Thyroid gland (tissue), 4 donors: ENCODE measurements around the gene MAP1LC3B. TPM values are rescaled to one million over a fixed set of nuclear protein-coding genes. Genes with fewer than 3 reads are reported as not detected.
A peak's percentile ranks its signal among the peaks of the same experiment; 100 is the strongest.
"Not testable (repeated sequence)": the region's sequence is repeated elsewhere in the genome, so short reads cannot be mapped to it uniquely, and the experiment has no call there.

Experiments used
- DNase-seq, 2 donors: peaks; one replicate each; pipeline ENCODE4 v3.0.0-alpha.2; 2019
- H3K27ac ChIP-seq, 3 donors: fragments of 200-600 bp; sonication (generic); 1 replicate in 2 of 3; 2 replicates in 1 of 3; pipeline ENCODE4 v1.5.1; 2016 to 2019; ENCODE audit warnings: mild to moderate bottlenecking in 1 of 3, moderate library complexity in 1 of 3
- H3K27me3 ChIP-seq: fragments of 200-600 bp; sonication (generic); one replicate; pipeline ENCODE4 v1.5.1; 2019
- H3K36me3 ChIP-seq, 2 donors: fragments of 200-600 bp; sonication (generic); one replicate each; pipeline ENCODE4 v1.5.1; 2016 to 2019
- H3K4me1 ChIP-seq, 2 donors: fragments of 200-600 bp; sonication (generic); one replicate each; pipeline ENCODE4 v1.5.1; 2017 to 2019
- H3K4me3 ChIP-seq, 3 donors: fragments of 200-600 bp; sonication (generic); replicated peaks in 1 of 3; 1 replicate in 2 of 3; 2 replicates in 1 of 3; pipeline ENCODE4 v1.5.1; 2016; ENCODE audit warnings: mild to moderate bottlenecking in 1 of 3
- H3K9me3 ChIP-seq: fragments of 200-600 bp; sonication (generic); one replicate; pipeline ENCODE4 v1.5.1; 2017
- POLR2A ChIP-seq, 2 donors: fragments of 450-650 bp; IDR thresholded peaks; one replicate each; pipeline ENCODE4 v1.6.1; 2017; ENCODE audit warnings: antibody characterized with exemption in 2 of 2, mild to moderate bottlenecking in 2 of 2, moderate library complexity in 1 of 2
- WGBS, 2 donors: methylation state at CpG; one replicate each; pipeline ENCODE4 v1.1.5; 2017; 5-methylcytosine and 5-hydroxymethylcytosine counted together
- intact Hi-C: fragments of 100-400 bp; cut with DNase I; formaldehyde crosslinking; loops from one replicate; pipeline ENCODE4 v1.15.1; 2023
- total RNA-seq, 4 donors: library from RNA; depleted of rRNA; stranded (reverse); fragments of >200 nt; gene quantifications; one replicate each; pipeline ENCODE4 v1.2.3, GENCODE V29; 2016
- TF ChIP-seq, protein P1 (sequence below), 6 experiments: fragments of 200-600 bp in 3 of 6; fragments of 450-650 bp in 3 of 6; sonication (generic) in 3 of 6; IDR thresholded peaks; one replicate each; pipeline ENCODE4 v1.5.1; 2016 to 2019; ENCODE audit warnings: antibody characterized with exemption in 6 of 6, mild to moderate bottlenecking in 2 of 6, inconsistent platforms in 1 of 6, moderate library complexity in 1 of 6

MAP1LC3B gene
- total RNA-seq, 4 donors from 2014 or later = 51.8 to 84.3 (median 67.3) TPM

- H3K9me3 ChIP-seq = no peaks in the 10 kb centered on the region
- peak overlapping the region; percentile 91 to 94 (median 93) for H3K27ac ChIP-seq
- TF ChIP-seq POLR2A (IDR thresholded peaks at IDR 0.05) = peak in 1 of 2 donors; percentile 92
- TF ChIP-seq, protein P1, sequence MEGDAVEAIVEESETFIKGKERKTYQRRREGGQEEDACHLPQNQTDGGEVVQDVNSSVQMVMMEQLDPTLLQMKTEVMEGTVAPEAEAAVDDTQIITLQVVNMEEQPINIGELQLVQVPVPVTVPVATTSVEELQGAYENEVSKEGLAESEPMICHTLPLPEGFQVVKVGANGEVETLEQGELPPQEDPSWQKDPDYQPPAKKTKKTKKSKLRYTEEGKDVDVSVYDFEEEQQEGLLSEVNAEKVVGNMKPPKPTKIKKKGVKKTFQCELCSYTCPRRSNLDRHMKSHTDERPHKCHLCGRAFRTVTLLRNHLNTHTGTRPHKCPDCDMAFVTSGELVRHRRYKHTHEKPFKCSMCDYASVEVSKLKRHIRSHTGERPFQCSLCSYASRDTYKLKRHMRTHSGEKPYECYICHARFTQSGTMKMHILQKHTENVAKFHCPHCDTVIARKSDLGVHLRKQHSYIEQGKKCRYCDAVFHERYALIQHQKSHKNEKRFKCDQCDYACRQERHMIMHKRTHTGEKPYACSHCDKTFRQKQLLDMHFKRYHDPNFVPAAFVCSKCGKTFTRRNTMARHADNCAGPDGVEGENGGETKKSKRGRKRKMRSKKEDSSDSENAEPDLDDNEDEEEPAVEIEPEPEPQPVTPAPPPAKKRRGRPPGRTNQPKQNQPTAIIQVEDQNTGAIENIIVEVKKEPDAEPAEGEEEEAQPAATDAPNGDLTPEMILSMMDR (IDR thresholded peaks at IDR 0.05) = no peak
- 11% methylated on average over 16 to 18 of the region's 18 CpGs for WGBS, 2 donors
- DNase-seq = peak; percentile 94
- no peaks in the 10 kb centered on the region for H3K36me3 ChIP-seq
- peaks cover 16 to 23% of the 10 kb centered on the region in 2 donors for H3K4me1 ChIP-seq
- H3K4me3 ChIP-seq = no peak overlapping the region
- intact Hi-C loops = no loop called here
- no peaks in the 10 kb centered on the region for H3K27me3 ChIP-seq
These were observed 4.0 kb upstream of the MAP1LC3B start for GRCh38 chr16:87387942-87388817.

DNA sequence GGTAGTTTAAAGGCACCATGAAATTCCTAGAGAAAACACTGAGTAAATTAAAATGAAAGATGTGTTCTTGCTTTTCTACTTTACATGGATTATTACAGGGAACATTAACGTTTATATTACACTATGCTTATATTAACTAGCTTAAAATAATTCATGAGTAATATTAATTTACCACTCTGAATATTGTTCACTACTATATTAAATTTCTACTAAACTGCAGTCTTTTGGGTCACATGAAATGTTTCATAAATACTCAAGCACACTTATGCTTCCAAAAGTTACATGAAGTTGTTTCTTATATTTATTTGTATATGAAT lies 3.4 kb upstream of the MAP1LC3B start:
- peak overlapping the region; percentile 91 to 94 (median 93) for H3K27ac ChIP-seq
- no peaks in the 10 kb centered on the region for H3K27me3 ChIP-seq
- H3K36me3 ChIP-seq = no peaks in the 10 kb centered on the region
- no peak for DNase-seq
- intact Hi-C loops = no loop called here
- peaks cover 21 to 29% of the 10 kb centered on the region in 2 donors for H3K4me1 ChIP-seq
- H3K9me3 ChIP-seq = no peaks in the 10 kb centered on the region
- TF ChIP-seq POLR2A (IDR thresholded peaks at IDR 0.05) = no peak
- TF ChIP-seq, protein P1 (IDR thresholded peaks at IDR 0.05) = no peak
- no peak overlapping the region for H3K4me3 ChIP-seq
- 49 to 57% methylated on average over 1 of the region's 1 CpG for WGBS, 2 donors

DNA sequence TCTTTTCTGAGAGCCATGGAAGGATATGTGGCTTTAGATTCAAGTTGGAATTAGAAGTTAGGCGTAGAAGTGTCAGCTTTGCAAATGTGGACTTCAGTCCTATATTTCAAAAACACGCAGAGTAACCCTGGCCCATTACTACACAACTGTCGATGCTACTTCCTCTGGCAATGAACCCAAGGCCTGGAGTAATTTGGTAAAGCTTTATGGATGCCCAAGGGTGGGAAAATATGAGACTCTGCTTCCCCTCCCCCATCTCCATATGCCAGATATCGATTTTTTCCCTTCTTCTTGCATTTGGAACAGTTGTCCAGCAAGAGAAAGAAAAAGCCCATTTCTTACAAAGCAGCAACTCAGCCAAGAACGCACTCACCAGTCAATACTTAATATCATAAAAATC lies 2.9 kb upstream of the MAP1LC3B start:
- Histone ChIP-seq H3K27me3 (no peaks in the 10 kb centered on the region), H3K9me3 (no peaks in the 10 kb centered on the region), H3K27ac (peak overlapping the region; percentile 91 to 94 (median 93)), H3K36me3 (no peaks in the 10 kb centered on the region), H3K4me1 (peaks cover 26 to 34% of the 10 kb centered on the region in 2 donors), H3K4me3 (no peak overlapping the region)
- DNase-seq = no peak
- WGBS, 2 donors = 85 to 89% methylated on average over 5 of the region's 5 CpGs
- intact Hi-C loops = no loop called here
- TF ChIP-seq, protein P1 (IDR thresholded peaks at IDR 0.05) = no peak
- no peak for TF ChIP-seq POLR2A (IDR thresholded peaks at IDR 0.05)

GRCh38 chr16:87389914-87390313 lies 2.2 kb upstream of the MAP1LC3B start:
- H3K27me3 ChIP-seq, H3K27ac ChIP-seq, H3K4me3 ChIP-seq, H3K36me3 ChIP-seq, H3K9me3 ChIP-seq, DNase-seq: not testable (repeated sequence)
- 96 to 97% methylated on average over 9 of the region's 9 CpGs for WGBS, 2 donors
- peaks cover 31 to 40% of the 10 kb centered on the region in 2 donors for H3K4me1 ChIP-seq
- intact Hi-C loops = loop anchor here (10.0 kb wide), 1 partner anchor 375 kb away; the partner anchor contains the start of gene KLHDC4

DNA sequence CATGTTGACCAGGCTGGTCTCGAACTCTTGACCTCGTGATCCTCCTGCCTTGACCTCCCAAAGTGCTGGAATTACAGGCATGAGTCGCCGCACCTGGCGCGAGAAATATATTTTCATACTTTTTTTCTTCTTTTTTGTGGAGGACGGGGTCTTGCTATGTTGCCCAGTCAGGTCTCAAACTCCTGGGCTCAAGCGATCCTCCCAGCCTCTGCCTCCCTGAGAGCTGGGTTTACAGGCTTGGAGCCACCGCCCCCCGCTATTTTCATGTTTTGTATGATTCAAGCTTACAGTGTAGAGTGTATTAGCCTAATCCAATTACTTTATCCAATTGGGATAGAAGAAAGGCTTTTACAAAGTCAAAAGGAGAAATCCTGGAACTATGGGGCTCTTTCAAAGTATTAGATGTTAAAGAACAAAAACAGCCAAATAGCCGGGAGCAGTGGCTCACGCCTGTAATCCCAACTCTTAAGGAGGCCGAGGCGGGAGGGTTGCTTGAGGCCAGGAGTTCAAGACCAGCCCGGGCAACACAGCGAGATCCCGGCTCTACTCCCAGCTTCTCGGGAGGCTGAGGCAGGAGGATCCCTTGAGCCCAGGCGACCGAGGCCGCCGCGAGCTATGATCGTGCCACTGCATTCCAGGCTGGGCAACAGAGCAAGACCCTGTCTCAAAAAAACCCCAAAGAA lies 1.4 kb upstream of the MAP1LC3B start:
- no peak for DNase-seq
- Histone ChIP-seq H3K27me3 (no peaks in the 10 kb centered on the region), H3K36me3 (no peaks in the 10 kb centered on the region), H3K9me3 (no peaks in the 10 kb centered on the region), H3K4me1 (peaks cover 31 to 45% of the 10 kb centered on the region in 2 donors), H3K27ac (peak overlapping the region; percentile 97 to 99 (median 97)), H3K4me3 (no peak overlapping the region)
- 95 to 96% methylated on average over 24 of the region's 24 CpGs for WGBS, 2 donors
- TF ChIP-seq, protein P1 (IDR thresholded peaks at IDR 0.05) = no peak
- TF ChIP-seq POLR2A (IDR thresholded peaks at IDR 0.05) = no peak
- intact Hi-C loops = loop anchor here (10.0 kb wide), 1 partner anchor 374 kb away; the partner anchor contains the start of gene KLHDC4
